A549 (cell line): ENCODE results near the gene FOXK1.

Experiments
- CTCF ChIP-seq: fragments of >200 bp; sonication (Bioruptor Twin); formaldehyde crosslinking; IDR thresholded peaks from 3 replicates; pipeline ENCODE4 v1.5.1; 2016
- REST ChIP-seq: fragments of 200-600 bp; sonication (generic); IDR thresholded peaks from 2 replicates; pipeline ENCODE4 v1.6.1; 2016; ENCODE audit warnings: antibody characterized with exemption, mild to moderate bottlenecking, moderate library complexity

- no peak for TF ChIP-seq CTCF
- TF ChIP-seq REST, result no peak
These were observed 16.7 kb downstream of the FOXK1 start for GRCh38 chr7:4698707-4699275.
